GM19328 (cell line): ENCODE data around the gene RSPH9.
"Not testable (repeated sequence)": the region's sequence is repeated elsewhere in the genome, so short reads cannot be mapped to it uniquely, and the experiment has no call there.

Source experiments
- ATAC-seq: cut with Tn5 transposase; IDR thresholded peaks from one replicate; pipeline ENCODE4 v1.9.1; 2021; ENCODE audit warnings: mild to moderate bottlenecking, moderate library complexity; ENCODE audit not compliant: unreplicated experiment

RSPH9 gene

GRCh38 chr6:43682724-43683429 lies 38.0 kb downstream of the RSPH9 start:
- no peak for ATAC-seq

- ATAC-seq, result no peak
Measured at GRCh38 chr6:43683708-43684455, 39.0 kb downstream of the RSPH9 start.

GRCh38 chr6:43687079-43687436 lies 42.2 kb downstream of the RSPH9 start:
- ATAC-seq, result no peak

- ATAC-seq, result peak; percentile 79
Measured at GRCh38 chr6:43687437-43688347, 42.9 kb downstream of the RSPH9 start, which contains the start of gene MRPS18A. Gene MRPS18A (minus strand): TSS chr6:43687791. CDS start chr6:43687779, 12 bp downstream.

GRCh38 chr6:43689421-43689820 lies 44.6 kb downstream of the RSPH9 start:
- ATAC-seq, result no peak

- no peak for ATAC-seq
Measured at GRCh38 chr6:43695215-43695966, 50.6 kb downstream of the RSPH9 start.

GRCh38 chr6:43695967-43696291 lies 51.1 kb downstream of the RSPH9 start:
- no peak for ATAC-seq

- ATAC-seq, result no peak
Measured at GRCh38 chr6:43697421-43697820, 52.6 kb downstream of the RSPH9 start.

GRCh38 chr6:43698584-43699349 lies 53.9 kb downstream of the RSPH9 start:
- no peak for ATAC-seq

GRCh38 chr6:43699564-43700186 lies 54.8 kb downstream of the RSPH9 start:
- no peak for ATAC-seq

GRCh38 chr6:43700939-43701560 lies 56.2 kb downstream of the RSPH9 start:
- ATAC-seq, result not testable (repeated sequence)

- no peak for ATAC-seq
Measured at GRCh38 chr6:43702171-43702533, 57.3 kb downstream of the RSPH9 start.

- no peak for ATAC-seq
Measured at GRCh38 chr6:43702534-43703440, 58.0 kb downstream of the RSPH9 start.

GRCh38 chr6:43703512-43704429 lies 58.9 kb downstream of the RSPH9 start:
- no peak for ATAC-seq

GRCh38 chr6:43705996-43706395 lies 61.2 kb downstream of the RSPH9 start:
- no peak for ATAC-seq

- no peak for ATAC-seq
Measured at GRCh38 chr6:43706788-43707187, 62.0 kb downstream of the RSPH9 start.

- no peak for ATAC-seq
Measured at GRCh38 chr6:43707269-43707668, 62.4 kb downstream of the RSPH9 start.
